ENCODE results near the gene SEC61B.
"Not testable (repeated sequence)": the region's sequence is repeated elsewhere in the genome, so short reads cannot be mapped to it uniquely, and the experiment has no call there.

The SEC61B gene

GRCh38 chr9:99192786-99193465 is 29.2 kb upstream of the SEC61B start:
- DNase-seq: peak; percentile 80

- no peak for DNase-seq
Measured at GRCh38 chr9:99193466-99193821, 28.6 kb upstream of the SEC61B start.

- DNase-seq: not testable (repeated sequence)
Measured at GRCh38 chr9:99196484-99196883, 25.6 kb upstream of the SEC61B start.

- no peak for DNase-seq
Measured at GRCh38 chr9:99197124-99197630, 24.9 kb upstream of the SEC61B start.

- DNase-seq: no peak
Measured at GRCh38 chr9:99197987-99198386, 24.1 kb upstream of the SEC61B start.

GRCh38 chr9:99199938-99200539 is 22.0 kb upstream of the SEC61B start:
- DNase-seq: no peak

- DNase-seq: no peak
Measured at GRCh38 chr9:99201603-99202002, 20.5 kb upstream of the SEC61B start.

- no peak for DNase-seq
Measured at GRCh38 chr9:99210572-99210971, 11.5 kb upstream of the SEC61B start.

GRCh38 chr9:99211746-99212145 is 10.3 kb upstream of the SEC61B start:
- no peak for DNase-seq

GRCh38 chr9:99213197-99213596 is 8.9 kb upstream of the SEC61B start:
- DNase-seq: no peak

- no peak for DNase-seq
Measured at GRCh38 chr9:99216073-99216472, 6.0 kb upstream of the SEC61B start.

GRCh38 chr9:99220011-99220410 is 2.1 kb upstream of the SEC61B start:
- no peak for DNase-seq

- no peak for DNase-seq
Measured at GRCh38 chr9:99221266-99221620, 839 bp upstream of the SEC61B start.

GRCh38 chr9:99222416-99223270 is 561 bp downstream of the SEC61B start:
- DNase-seq: no peak

GRCh38 chr9:99224445-99224844 is 2.4 kb downstream of the SEC61B start:
- DNase-seq: no peak

GRCh38 chr9:99226054-99226453 is 4.0 kb downstream of the SEC61B start:
- DNase-seq: no peak

- DNase-seq: no peak
Measured at GRCh38 chr9:99230206-99230605, 8.1 kb downstream of the SEC61B start.

- peak; percentile 8 for DNase-seq
Measured at GRCh38 chr9:99231711-99232110, 9.6 kb downstream of the SEC61B start.

GRCh38 chr9:99234618-99235017 is 12.5 kb downstream of the SEC61B start:
- DNase-seq: no peak

GRCh38 chr9:99235069-99235468 is 13.0 kb downstream of the SEC61B start:
- no peak for DNase-seq

- DNase-seq: no peak
Measured at GRCh38 chr9:99235926-99236634, 14.0 kb downstream of the SEC61B start.

GRCh38 chr9:99237356-99237755 is 15.3 kb downstream of the SEC61B start:
- no peak for DNase-seq

- DNase-seq: not testable (repeated sequence)
Measured at GRCh38 chr9:99237849-99238248, 15.8 kb downstream of the SEC61B start.
